ENCODE results near the gene UBE2E1.

Gene UBE2E1

GRCh38 chr3:23938688-23939087, 132.9 kb downstream of the UBE2E1 start:
- H3K9ac ChIP-seq: no peak overlapping the region
- H3K9me3 ChIP-seq: no peaks in the 10 kb centered on the region
- H4K20me1 ChIP-seq: no peaks in the 10 kb centered on the region
- TF ChIP-seq Cebpa-rat (IDR thresholded peaks at IDR 0.05): no peak
- peaks cover 7% of the 10 kb centered on the region for H3K27me3 ChIP-seq
- no peak overlapping the region for H3K4me2 ChIP-seq
- no peak overlapping the region for H3K27ac ChIP-seq
- no peaks in the 10 kb centered on the region for H3K36me3 ChIP-seq
- H3K4me1 ChIP-seq: peaks cover 6% of the 10 kb centered on the region
- H3K4me3 ChIP-seq: no peak overlapping the region

- Histone ChIP-seq H3K27me3 (peaks cover 20% of the 10 kb centered on the region), H3K27ac (no peak overlapping the region), H3K9me3 (no peaks in the 10 kb centered on the region), H4K20me1 (no peaks in the 10 kb centered on the region), H3K36me3 (no peaks in the 10 kb centered on the region), H3K9ac (no peak overlapping the region), H3K4me1 (peaks cover 10% of the 10 kb centered on the region), H3K4me3 (no peak overlapping the region), H3K4me2 (no peak overlapping the region)
- TF ChIP-seq Cebpa-rat (IDR thresholded peaks at IDR 0.05): no peak
Measured at GRCh38 chr3:23940775-23941174, 135.0 kb downstream of the UBE2E1 start.
